Effector memory CD8-positive, alpha-beta T cell (primary cell): ENCODE measurements around the gene CALN1.
"Not testable (repeated sequence)": the region's sequence is repeated elsewhere in the genome, so short reads cannot be mapped to it uniquely, and the experiment has no call there.

Source experiments
- ATAC-seq: fragments of 150-1000 bp; cut with Tn5 transposase; replicated peaks from 2 replicates; pipeline ENCODE4 v1.10.0; 2021; ENCODE audit warnings: mild to moderate bottlenecking, moderate library complexity
- DNase-seq, 3 experiments: peaks; one replicate each; pipeline ENCODE4 v3.0.0; 2021
- H3K27ac Mint-ChIP-seq, 2 donors: one replicate each; pipeline ENCODE4 v1.8.0; 2022; ENCODE audit warnings: mild to moderate bottlenecking in 2 of 2, mixed read lengths in 2 of 2, moderate library complexity in 2 of 2
- H3K27me3 Mint-ChIP-seq, 2 donors: one replicate each; pipeline ENCODE4 v1.8.0; 2022; ENCODE audit warnings: mixed read lengths in 2 of 2
- H3K36me3 Mint-ChIP-seq: one replicate; pipeline ENCODE4 v1.8.0; 2022; ENCODE audit warnings: mild to moderate bottlenecking, moderate library complexity, mixed read lengths; ENCODE audit not compliant: insufficient read depth
- H3K4me1 Mint-ChIP-seq, 2 donors: one replicate each; pipeline ENCODE4 v1.8.0; 2022; ENCODE audit warnings: low read depth in 2 of 2, mixed read lengths in 2 of 2
- H3K4me3 Mint-ChIP-seq, 2 donors: one replicate each; pipeline ENCODE4 v1.8.0; 2022; ENCODE audit warnings: mild to moderate bottlenecking in 2 of 2, mixed read lengths in 2 of 2, moderate library complexity in 2 of 2
- H3K9me3 Mint-ChIP-seq, 2 donors: one replicate each; pipeline ENCODE4 v1.8.0; 2022; ENCODE audit warnings: mixed read lengths in 2 of 2

CALN1 gene

GRCh38 chr7:72101444-72101843 lies 310.7 kb downstream of the CALN1 start:
- no peak overlapping the region for H3K27ac Mint-ChIP-seq
- DNase-seq (no peak), ATAC-seq (no peak)
- no peak overlapping the region for H3K4me3 Mint-ChIP-seq
- no peaks in the 10 kb centered on the region for H3K27me3 Mint-ChIP-seq
- no peaks in the 10 kb centered on the region for H3K4me1 Mint-ChIP-seq
- no peaks in the 10 kb centered on the region for H3K36me3 Mint-ChIP-seq
- peaks cover 19 to 22% of the 10 kb centered on the region in 2 donors for H3K9me3 Mint-ChIP-seq

- Mint-ChIP-seq H3K4me1 (no peaks in the 10 kb centered on the region), H3K27me3 (no peaks in the 10 kb centered on the region), H3K4me3 (no peak overlapping the region), H3K9me3 (peaks cover 10 to 16% of the 10 kb centered on the region in 2 donors), H3K27ac (no peak overlapping the region), H3K36me3 (no peaks in the 10 kb centered on the region)
- ATAC-seq (no peak), DNase-seq (no peak)
Measured at GRCh38 chr7:72099784-72100183, 312.4 kb downstream of the CALN1 start.

- DNase-seq: no peak
- Mint-ChIP-seq H3K36me3 (no peaks in the 10 kb centered on the region), H3K4me3 (no peak overlapping the region)
Measured at GRCh38 chr7:72098807-72099580, 313.1 kb downstream of the CALN1 start.

GRCh38 chr7:72097226-72097625 lies 314.9 kb downstream of the CALN1 start:
- H3K4me3 Mint-ChIP-seq: no peak overlapping the region
- H3K9me3 Mint-ChIP-seq: peaks cover 2 to 8% of the 10 kb centered on the region in 2 donors
- no peaks in the 10 kb centered on the region for H3K36me3 Mint-ChIP-seq
- no peak overlapping the region for H3K27ac Mint-ChIP-seq
- no peak for ATAC-seq
- H3K4me1 Mint-ChIP-seq: no peaks in the 10 kb centered on the region
- H3K27me3 Mint-ChIP-seq: no peaks in the 10 kb centered on the region
- no peak for DNase-seq

More at GRCh38 chr7:72098807-72099580, 313.1 kb downstream of the CALN1 start:
- no peak overlapping the region for H3K27ac Mint-ChIP-seq
- H3K27me3 Mint-ChIP-seq: no peaks in the 10 kb centered on the region
- ATAC-seq: no peak
- peaks cover 10 to 16% of the 10 kb centered on the region in 2 donors for H3K9me3 Mint-ChIP-seq
- no peaks in the 10 kb centered on the region for H3K4me1 Mint-ChIP-seq

GRCh38 chr7:72092769-72093168 lies 319.4 kb downstream of the CALN1 start:
- H3K36me3 Mint-ChIP-seq: no peaks in the 10 kb centered on the region
- H3K9me3 Mint-ChIP-seq: peaks cover 0 to 8% of the 10 kb centered on the region in 2 donors
- DNase-seq (no peak), ATAC-seq (no peak)
- no peak overlapping the region for H3K27ac Mint-ChIP-seq
- no peaks in the 10 kb centered on the region for H3K27me3 Mint-ChIP-seq
- H3K4me3 Mint-ChIP-seq: no peak overlapping the region
- no peaks in the 10 kb centered on the region for H3K4me1 Mint-ChIP-seq

GRCh38 chr7:72087926-72088325 lies 324.2 kb downstream of the CALN1 start:
- Mint-ChIP-seq H3K4me3 (no peak overlapping the region), H3K27me3 (no peaks in the 10 kb centered on the region), H3K36me3 (no peaks in the 10 kb centered on the region), H3K4me1 (no peaks in the 10 kb centered on the region), H3K27ac (no peak overlapping the region), H3K9me3 (peaks cover 0 to 21% of the 10 kb centered on the region in 2 donors)
- DNase-seq: no peak
- ATAC-seq: no peak

- no peaks in the 10 kb centered on the region for H3K36me3 Mint-ChIP-seq
- H3K4me1 Mint-ChIP-seq: no peaks in the 10 kb centered on the region
- peaks cover 3 to 6% of the 10 kb centered on the region in 2 donors for H3K9me3 Mint-ChIP-seq
- H3K27ac Mint-ChIP-seq: no peak overlapping the region
- H3K27me3 Mint-ChIP-seq: no peaks in the 10 kb centered on the region
- ATAC-seq (no peak), DNase-seq (no peak)
- no peak overlapping the region for H3K4me3 Mint-ChIP-seq
Measured at GRCh38 chr7:72080865-72081510, 331.1 kb downstream of the CALN1 start.

GRCh38 chr7:72080341-72080766 lies 331.8 kb downstream of the CALN1 start:
- no peak for DNase-seq
- Mint-ChIP-seq H3K27me3 (no peaks in the 10 kb centered on the region), H3K27ac (no peak overlapping the region), H3K4me3 (no peak overlapping the region), H3K4me1 (no peaks in the 10 kb centered on the region), H3K9me3 (peaks cover 3 to 12% of the 10 kb centered on the region in 2 donors), H3K36me3 (no peaks in the 10 kb centered on the region)
- ATAC-seq: no peak

- peaks cover 5 to 6% of the 10 kb centered on the region in 2 donors for H3K9me3 Mint-ChIP-seq
- no peaks in the 10 kb centered on the region for H3K4me1 Mint-ChIP-seq
- no peak overlapping the region for H3K4me3 Mint-ChIP-seq
- no peak for DNase-seq
- H3K27ac Mint-ChIP-seq: no peak overlapping the region
- no peaks in the 10 kb centered on the region for H3K27me3 Mint-ChIP-seq
- no peak for ATAC-seq
- H3K36me3 Mint-ChIP-seq: no peaks in the 10 kb centered on the region
Measured at GRCh38 chr7:72078856-72079255, 333.3 kb downstream of the CALN1 start.

- no peak overlapping the region for H3K27ac Mint-ChIP-seq
- ATAC-seq: no peak
- DNase-seq: no peak
- no peaks in the 10 kb centered on the region for H3K27me3 Mint-ChIP-seq
- H3K4me3 Mint-ChIP-seq: no peak overlapping the region
- peaks cover 6 to 9% of the 10 kb centered on the region in 2 donors for H3K9me3 Mint-ChIP-seq
- no peaks in the 10 kb centered on the region for H3K36me3 Mint-ChIP-seq
- no peaks in the 10 kb centered on the region for H3K4me1 Mint-ChIP-seq
Measured at GRCh38 chr7:72078301-72078700, 333.8 kb downstream of the CALN1 start.

GRCh38 chr7:72077786-72078185 lies 334.4 kb downstream of the CALN1 start:
- no peak overlapping the region for H3K4me3 Mint-ChIP-seq
- no peak for ATAC-seq

GRCh38 chr7:72072901-72073300 lies 339.2 kb downstream of the CALN1 start:
- no peak for DNase-seq
- Mint-ChIP-seq H3K27ac (no peak overlapping the region), H3K4me1 (no peaks in the 10 kb centered on the region), H3K9me3 (peaks cover 8 to 14% of the 10 kb centered on the region in 2 donors), H3K36me3 (no peaks in the 10 kb centered on the region), H3K4me3 (no peak overlapping the region), H3K27me3 (no peaks in the 10 kb centered on the region)
- no peak for ATAC-seq

More at GRCh38 chr7:72077786-72078185, 334.4 kb downstream of the CALN1 start:
- DNase-seq: no peak
- Mint-ChIP-seq H3K4me1 (no peaks in the 10 kb centered on the region), H3K27ac (no peak overlapping the region), H3K27me3 (no peaks in the 10 kb centered on the region), H3K36me3 (no peaks in the 10 kb centered on the region), H3K9me3 (peaks cover 6 to 10% of the 10 kb centered on the region in 2 donors)

GRCh38 chr7:72069263-72069662 lies 342.9 kb downstream of the CALN1 start:
- no peak for DNase-seq
- Mint-ChIP-seq H3K27me3 (no peaks in the 10 kb centered on the region), H3K27ac (no peak overlapping the region), H3K4me1 (no peaks in the 10 kb centered on the region), H3K9me3 (peaks cover 6 to 8% of the 10 kb centered on the region in 2 donors), H3K36me3 (no peaks in the 10 kb centered on the region), H3K4me3 (no peak overlapping the region)
- ATAC-seq: no peak

- H3K36me3 Mint-ChIP-seq, H3K27me3 Mint-ChIP-seq, H3K4me3 Mint-ChIP-seq, H3K4me1 Mint-ChIP-seq, ATAC-seq, DNase-seq, H3K9me3 Mint-ChIP-seq, H3K27ac Mint-ChIP-seq: not testable (repeated sequence)
Measured at GRCh38 chr7:72065764-72066163, 346.4 kb downstream of the CALN1 start.
